NT2/D1 (cell line): ENCODE results near the gene TANC1.

Experiments
- DNase-seq: peaks from one replicate; pipeline ENCODE4 v3.0.0-alpha.2; 2011; ENCODE audit warnings: low read depth, low spot score
- H3K27me3 ChIP-seq: 2 replicates; pipeline ENCODE4 v1.6.0; 2011; ENCODE audit warnings: mild to moderate bottlenecking; ENCODE audit not compliant: insufficient read length, insufficient read depth
- H3K36me3 ChIP-seq: 2 replicates; pipeline ENCODE4 v1.6.1; 2011; ENCODE audit warnings: mild to moderate bottlenecking, low read length, mixed read lengths; ENCODE audit not compliant: insufficient read depth, insufficient read length
- H3K4me1 ChIP-seq: 2 replicates; pipeline ENCODE4 v1.5.1; 2011; ENCODE audit not compliant: insufficient read depth, insufficient read length
- H3K4me3 ChIP-seq: 2 replicates; pipeline ENCODE4 v1.5.1; 2011; ENCODE audit warnings: low read depth; ENCODE audit not compliant: insufficient read length
- H3K9ac ChIP-seq: 2 replicates; pipeline ENCODE4 v1.6.0; 2011; ENCODE audit warnings: low read depth; ENCODE audit not compliant: insufficient read length
- H3K9me3 ChIP-seq: 2 replicates; pipeline ENCODE4 v1.5.1; 2011; ENCODE audit warnings: mild to moderate bottlenecking, low read length; ENCODE audit not compliant: insufficient read depth
- SUZ12 ChIP-seq: IDR thresholded peaks from 2 replicates; pipeline ENCODE4 v1.6.1; 2011; ENCODE audit not compliant: insufficient read length, insufficient read depth; ENCODE audit errors: extremely low read depth
- YY1 ChIP-seq: IDR thresholded peaks from 2 replicates; pipeline ENCODE4 v1.6.1; 2011; ENCODE audit not compliant: insufficient read length, insufficient read depth
- ZNF274 ChIP-seq: IDR thresholded peaks from 2 replicates; pipeline ENCODE4 v1.6.1; 2011; ENCODE audit warnings: mild to moderate bottlenecking, low read depth, low read length

Gene TANC1

DNA sequence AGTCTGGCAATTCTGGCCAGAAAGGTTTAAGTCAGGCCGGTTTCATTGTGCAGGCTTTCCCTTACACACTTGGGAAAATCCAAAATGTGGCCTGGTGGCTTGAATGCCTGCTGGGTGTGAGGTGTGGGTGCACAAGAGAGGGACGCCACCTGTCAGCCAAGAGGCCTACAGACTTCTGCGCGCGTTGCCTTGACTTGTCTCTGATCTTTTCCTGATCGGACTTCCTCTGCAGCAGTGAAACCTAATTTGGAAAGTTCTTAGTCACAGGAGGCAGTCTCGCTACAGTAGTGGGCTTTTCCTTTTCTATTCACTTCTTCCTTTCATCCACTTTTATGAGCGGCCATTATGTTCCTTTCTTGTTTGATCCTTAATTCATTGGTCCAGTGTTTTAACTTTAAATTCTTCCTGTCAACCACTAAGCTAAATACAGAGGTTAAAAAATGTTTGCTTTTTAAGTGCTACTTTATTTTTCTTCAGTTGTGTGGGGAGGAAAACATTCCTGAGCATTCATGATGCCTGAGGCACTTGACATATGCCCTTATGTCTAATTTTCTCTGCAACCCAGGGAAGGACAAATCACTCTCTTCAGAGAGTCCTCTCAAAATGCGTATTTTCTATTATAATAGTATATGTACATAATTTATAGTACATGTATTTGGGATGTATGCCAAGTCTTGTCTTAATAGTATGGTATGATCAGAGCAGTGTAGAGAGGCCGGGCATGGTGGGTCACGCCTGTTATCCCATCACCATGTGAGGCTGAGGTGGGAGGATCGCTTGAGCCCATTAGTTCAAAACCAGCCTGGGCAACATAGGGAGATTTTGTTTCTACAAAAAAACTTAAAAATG lies 189.1 kb downstream of the TANC1 start:
- DNase-seq, result no peak
- H3K9me3 ChIP-seq, result no peaks in the 10 kb centered on the region
- H3K9ac ChIP-seq, result no peak overlapping the region
- H3K4me3 ChIP-seq, result no peak overlapping the region
- TF ChIP-seq ZNF274, result no peak
- no peak for TF ChIP-seq SUZ12
- no peak for TF ChIP-seq YY1
- no peaks in the 10 kb centered on the region for H3K4me1 ChIP-seq
- H3K36me3 ChIP-seq, result peaks cover 31% of the 10 kb centered on the region
- no peaks in the 10 kb centered on the region for H3K27me3 ChIP-seq

DNA sequence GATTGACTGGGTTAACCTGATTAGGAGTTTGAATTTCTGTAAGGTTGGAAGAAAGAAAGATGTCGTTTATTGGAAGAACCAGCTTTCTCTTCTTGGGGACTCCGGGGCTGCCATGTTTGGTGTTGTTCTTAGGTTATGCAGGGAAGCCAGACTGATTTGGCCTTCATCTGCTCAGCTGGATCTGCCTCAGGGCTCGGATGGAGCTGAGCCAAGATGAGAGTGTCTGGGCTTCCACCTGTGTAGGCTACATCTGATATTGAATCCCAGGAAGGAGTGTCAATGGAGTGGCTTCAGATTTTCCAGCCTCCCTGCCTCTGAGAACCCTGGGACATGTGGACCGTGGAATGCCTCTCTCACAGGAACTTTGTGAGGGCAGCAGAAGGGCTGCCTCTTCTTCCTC lies 192.0 kb downstream of the TANC1 start:
- no peaks in the 10 kb centered on the region for H3K4me1 ChIP-seq
- H3K4me3 ChIP-seq, result no peak overlapping the region
- H3K36me3 ChIP-seq, result peaks cover 38% of the 10 kb centered on the region
- no peaks in the 10 kb centered on the region for H3K9me3 ChIP-seq
- no peaks in the 10 kb centered on the region for H3K27me3 ChIP-seq
- no peak for DNase-seq
- TF ChIP-seq ZNF274 (no peak), YY1 (no peak), SUZ12 (no peak)
- no peak overlapping the region for H3K9ac ChIP-seq

DNA sequence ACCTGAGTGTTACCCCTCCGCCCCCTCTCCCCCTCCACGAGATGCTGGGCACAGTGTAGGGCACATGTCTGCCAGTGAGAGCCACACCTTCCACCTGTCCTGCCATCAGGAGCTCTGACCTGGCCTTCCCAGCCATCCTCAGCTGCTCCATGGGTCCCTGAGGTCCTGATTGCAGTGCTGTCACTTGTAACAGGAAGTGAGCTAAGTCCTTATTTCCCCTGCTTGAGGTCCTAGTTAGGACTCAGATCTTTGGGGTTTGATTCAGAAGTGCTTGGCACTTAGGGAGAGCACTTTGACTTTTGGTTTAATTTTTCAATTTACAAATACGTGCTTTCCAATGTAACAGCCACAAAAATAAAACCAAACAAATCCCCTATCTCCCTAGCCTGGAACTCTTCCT lies 192.5 kb downstream of the TANC1 start:
- DNase-seq, result no peak
- Histone ChIP-seq H3K36me3 (peaks cover 41% of the 10 kb centered on the region), H3K9ac (no peak overlapping the region)

DNA sequence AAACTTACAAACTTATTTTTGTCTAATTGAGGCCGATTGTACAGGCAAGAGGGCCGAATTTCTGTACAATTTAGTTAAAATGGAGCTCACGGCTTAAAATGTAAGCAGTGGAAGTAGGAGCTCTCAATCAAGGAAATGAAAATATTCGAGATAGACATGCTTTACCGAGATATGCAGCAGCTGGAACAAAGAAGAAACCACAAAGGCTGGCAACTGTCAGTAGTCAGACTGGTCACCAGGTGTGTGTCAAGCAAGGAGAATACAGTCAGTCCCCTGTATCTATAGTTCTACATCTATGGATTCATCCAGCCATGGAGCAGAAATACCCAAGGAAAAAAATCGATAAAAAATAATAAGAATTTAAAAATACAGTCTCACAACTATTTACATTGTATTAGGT lies 195.5 kb downstream of the TANC1 start:
- no peaks in the 10 kb centered on the region for H3K27me3 ChIP-seq
- no peaks in the 10 kb centered on the region for H3K9me3 ChIP-seq
- no peak overlapping the region for H3K4me3 ChIP-seq
- H3K36me3 ChIP-seq, result peaks cover 44% of the 10 kb centered on the region
- H3K4me1 ChIP-seq, result no peaks in the 10 kb centered on the region
- no peak overlapping the region for H3K9ac ChIP-seq
- TF ChIP-seq SUZ12 (no peak), YY1 (no peak), ZNF274 (no peak)
- no peak for DNase-seq

More for the DNA sequence above, 192.5 kb downstream of the TANC1 start:
- Histone ChIP-seq H3K9me3 (no peaks in the 10 kb centered on the region), H3K4me1 (no peaks in the 10 kb centered on the region), H3K4me3 (no peak overlapping the region), H3K27me3 (no peaks in the 10 kb centered on the region)
- TF ChIP-seq SUZ12, result no peak
- TF ChIP-seq ZNF274, result no peak
- TF ChIP-seq YY1, result no peak

DNA sequence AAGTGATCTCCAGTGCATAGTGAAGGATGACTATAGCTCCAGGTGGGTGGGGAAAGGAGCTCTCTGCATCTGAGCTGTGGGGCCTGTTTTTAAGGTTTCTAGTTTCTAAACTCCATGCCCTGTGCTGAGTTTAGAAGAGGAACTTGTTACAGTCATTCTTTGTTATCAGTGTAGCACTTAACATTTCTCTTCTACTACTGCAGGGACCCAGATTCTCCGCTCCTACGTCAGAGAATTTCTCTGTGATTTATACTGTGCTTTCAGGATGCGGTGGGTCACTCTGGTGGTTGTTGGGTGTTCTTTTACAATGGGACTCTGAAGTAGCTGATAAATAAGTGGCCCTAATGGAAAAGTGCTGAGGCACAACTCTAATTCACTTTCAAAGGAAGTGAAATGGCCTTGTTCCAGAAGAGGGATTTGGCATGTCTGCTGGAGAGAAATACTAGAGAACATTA lies 196.0 kb downstream of the TANC1 start:
- no peak overlapping the region for H3K9ac ChIP-seq
- no peaks in the 10 kb centered on the region for H3K9me3 ChIP-seq
- H3K4me1 ChIP-seq, result no peaks in the 10 kb centered on the region
- no peak for TF ChIP-seq YY1
- no peak for TF ChIP-seq ZNF274
- no peak for TF ChIP-seq SUZ12
- H3K4me3 ChIP-seq, result no peak overlapping the region
- no peaks in the 10 kb centered on the region for H3K27me3 ChIP-seq
- H3K36me3 ChIP-seq, result peaks cover 44% of the 10 kb centered on the region
- no peak for DNase-seq

DNA sequence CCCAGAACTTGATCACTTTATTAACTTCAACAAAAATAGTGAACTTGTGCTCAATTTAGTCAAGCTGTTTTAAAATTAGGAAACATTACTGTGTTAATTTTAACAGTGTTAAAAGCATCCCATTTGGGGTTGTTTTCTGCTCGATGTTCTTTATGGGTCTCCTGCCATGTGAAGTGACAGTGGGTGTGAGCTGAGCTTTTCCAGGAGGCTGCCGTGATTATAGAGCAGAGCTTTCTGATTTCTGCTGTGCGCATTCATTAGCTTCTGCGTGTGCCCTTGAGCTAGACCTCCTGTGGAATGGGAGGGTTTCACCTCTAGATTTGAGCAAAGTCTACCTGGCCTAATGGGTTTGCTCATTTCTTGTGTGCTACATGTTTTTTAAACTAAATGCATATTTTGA lies 196.6 kb downstream of the TANC1 start:
- Histone ChIP-seq H3K27me3 (no peaks in the 10 kb centered on the region), H3K9me3 (no peaks in the 10 kb centered on the region), H3K36me3 (peaks cover 44% of the 10 kb centered on the region), H3K9ac (no peak overlapping the region), H3K4me1 (no peaks in the 10 kb centered on the region), H3K4me3 (no peak overlapping the region)
- TF ChIP-seq ZNF274 (no peak), YY1 (no peak), SUZ12 (no peak)
- no peak for DNase-seq

DNA sequence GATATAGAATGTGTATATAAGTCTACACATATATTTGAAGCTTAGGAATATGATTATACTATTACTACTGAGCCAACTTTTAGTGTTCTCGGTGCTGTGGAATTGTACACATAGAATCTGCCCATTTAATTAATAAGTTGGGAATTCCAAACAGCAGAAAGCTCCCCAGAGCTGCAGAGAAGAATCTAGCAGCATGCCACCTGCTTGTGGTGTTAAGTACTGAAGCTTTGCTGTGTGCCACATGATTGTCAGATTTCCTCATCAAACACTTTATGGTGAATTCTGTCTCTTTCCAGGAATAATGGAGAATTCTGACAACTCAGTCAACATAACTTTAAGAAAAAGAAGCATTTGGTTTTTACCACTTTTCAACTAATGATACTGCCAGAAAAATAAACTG lies 200.3 kb downstream of the TANC1 start:
- Histone ChIP-seq H3K36me3 (peaks cover 44% of the 10 kb centered on the region), H3K27me3 (no peaks in the 10 kb centered on the region), H3K9me3 (no peaks in the 10 kb centered on the region), H3K4me3 (no peak overlapping the region), H3K4me1 (no peaks in the 10 kb centered on the region), H3K9ac (no peak overlapping the region)
- DNase-seq, result no peak
- no peak for TF ChIP-seq YY1
- no peak for TF ChIP-seq ZNF274
- no peak for TF ChIP-seq SUZ12

DNA sequence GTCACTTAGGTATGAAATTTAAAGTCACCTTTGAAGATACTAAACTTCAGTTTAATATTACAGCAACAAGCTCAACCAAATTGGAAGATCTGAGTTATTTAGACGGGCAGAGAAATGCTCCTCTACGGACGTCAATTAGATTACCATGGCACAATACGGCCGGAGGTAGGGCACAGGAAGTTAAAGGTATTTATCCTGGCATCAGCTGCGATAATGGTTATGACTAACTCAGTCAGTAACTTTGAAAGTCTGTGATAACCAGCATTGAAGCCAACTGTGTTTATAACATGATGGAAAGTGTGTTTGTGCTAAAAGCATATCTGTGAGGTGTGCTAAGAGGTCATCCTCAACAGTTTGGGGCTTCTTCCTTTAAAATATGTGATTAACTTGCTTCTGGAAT lies 200.7 kb downstream of the TANC1 start:
- DNase-seq, result no peak
- no peak overlapping the region for H3K4me3 ChIP-seq
- H3K9ac ChIP-seq, result no peak overlapping the region
- H3K36me3 ChIP-seq, result peaks cover 46% of the 10 kb centered on the region
- no peaks in the 10 kb centered on the region for H3K4me1 ChIP-seq
- H3K9me3 ChIP-seq, result no peaks in the 10 kb centered on the region
- H3K27me3 ChIP-seq, result no peaks in the 10 kb centered on the region
- TF ChIP-seq ZNF274 (no peak), YY1 (no peak), SUZ12 (no peak)
